ENCODE data around the gene CALML3.

The CALML3 gene

DNA sequence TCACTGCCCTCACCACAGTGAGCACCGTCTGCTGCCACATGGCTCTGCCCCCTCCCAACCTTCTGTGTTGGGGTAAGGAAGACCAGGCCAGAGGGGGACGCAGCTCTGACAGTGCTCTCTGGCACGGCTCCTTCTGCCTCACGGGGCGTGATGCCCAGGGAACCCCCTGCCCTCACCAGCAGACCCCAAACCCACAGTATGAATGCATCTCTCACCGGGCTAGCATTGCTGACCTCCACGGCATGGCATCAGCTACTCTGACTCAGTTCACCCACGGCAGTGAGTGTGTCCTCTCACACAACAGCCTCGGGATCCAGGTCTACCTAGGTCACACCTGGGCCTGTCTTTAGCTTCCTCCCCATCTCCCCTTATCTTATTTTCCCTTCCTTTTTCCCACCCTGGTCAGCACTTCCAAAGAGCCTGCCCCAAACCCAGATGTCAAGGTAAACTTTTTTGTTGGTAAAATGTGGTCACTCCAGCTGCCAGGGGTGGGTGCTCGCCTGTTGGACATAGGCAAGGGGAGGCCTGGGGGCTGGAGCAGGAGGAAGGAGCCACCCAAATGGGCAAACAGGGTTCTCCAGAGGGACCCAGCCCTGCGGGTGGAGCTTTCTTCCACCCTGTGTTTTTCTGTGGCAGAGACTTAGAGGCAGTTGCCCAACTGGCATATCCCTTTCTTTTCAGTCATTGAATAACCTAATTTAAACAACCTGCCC is 4.4 kb downstream of the CALML3 start:
- no peak for FAIRE-seq

DNA sequence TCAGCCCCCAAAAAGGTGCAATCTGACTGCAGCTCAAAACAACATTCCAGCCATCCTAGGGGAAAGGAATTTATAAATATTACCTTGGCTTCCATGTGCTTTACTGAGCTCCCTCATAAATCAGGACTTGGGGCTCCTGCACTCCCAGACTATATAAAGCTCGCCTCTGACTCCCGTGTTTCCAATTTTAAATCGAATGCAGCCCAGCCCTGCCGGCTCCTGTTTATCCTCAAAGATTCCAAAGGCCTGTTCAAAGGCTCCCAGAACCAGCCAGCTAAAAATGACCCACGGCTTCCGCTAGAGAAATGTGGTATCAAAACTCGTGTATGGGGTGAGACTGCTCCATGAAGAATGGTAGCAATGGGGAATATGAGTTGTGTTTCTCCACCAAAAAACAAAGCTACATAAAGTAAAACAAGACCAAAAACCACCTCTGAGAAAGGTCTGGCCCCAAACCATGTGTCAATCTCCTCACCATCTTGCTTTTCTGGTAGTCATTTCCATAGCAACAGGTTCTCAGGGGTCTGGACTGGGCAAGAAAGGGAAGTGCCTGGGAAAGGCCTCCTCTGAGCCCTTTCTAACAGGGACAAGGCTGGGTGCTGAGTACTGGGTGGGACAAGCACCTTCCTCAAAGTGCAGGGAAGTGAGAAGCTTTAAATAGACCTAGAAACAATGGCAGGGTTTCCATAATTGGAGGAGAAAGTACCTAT is 5.1 kb downstream of the CALML3 start:
- FAIRE-seq: no peak

DNA sequence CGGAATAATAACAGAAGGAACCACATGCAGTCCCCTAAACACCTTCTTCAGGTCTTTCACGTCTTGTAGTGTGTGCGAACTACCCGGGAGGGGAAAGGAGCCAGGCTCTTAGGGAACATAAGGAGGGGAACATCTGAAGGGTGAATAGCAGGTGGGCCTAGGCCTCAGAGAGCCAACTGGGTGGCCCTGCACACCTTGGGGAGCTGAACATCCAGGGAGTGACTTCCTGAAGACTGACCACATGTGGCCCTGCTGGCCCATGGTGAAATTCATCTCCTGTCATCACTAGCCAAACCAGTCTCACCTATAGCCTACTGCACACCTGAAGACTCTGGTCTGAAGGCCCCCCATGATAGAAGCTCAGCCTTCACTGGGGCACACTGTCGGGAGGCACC is 5.6 kb downstream of the CALML3 start:
- FAIRE-seq: no peak

DNA sequence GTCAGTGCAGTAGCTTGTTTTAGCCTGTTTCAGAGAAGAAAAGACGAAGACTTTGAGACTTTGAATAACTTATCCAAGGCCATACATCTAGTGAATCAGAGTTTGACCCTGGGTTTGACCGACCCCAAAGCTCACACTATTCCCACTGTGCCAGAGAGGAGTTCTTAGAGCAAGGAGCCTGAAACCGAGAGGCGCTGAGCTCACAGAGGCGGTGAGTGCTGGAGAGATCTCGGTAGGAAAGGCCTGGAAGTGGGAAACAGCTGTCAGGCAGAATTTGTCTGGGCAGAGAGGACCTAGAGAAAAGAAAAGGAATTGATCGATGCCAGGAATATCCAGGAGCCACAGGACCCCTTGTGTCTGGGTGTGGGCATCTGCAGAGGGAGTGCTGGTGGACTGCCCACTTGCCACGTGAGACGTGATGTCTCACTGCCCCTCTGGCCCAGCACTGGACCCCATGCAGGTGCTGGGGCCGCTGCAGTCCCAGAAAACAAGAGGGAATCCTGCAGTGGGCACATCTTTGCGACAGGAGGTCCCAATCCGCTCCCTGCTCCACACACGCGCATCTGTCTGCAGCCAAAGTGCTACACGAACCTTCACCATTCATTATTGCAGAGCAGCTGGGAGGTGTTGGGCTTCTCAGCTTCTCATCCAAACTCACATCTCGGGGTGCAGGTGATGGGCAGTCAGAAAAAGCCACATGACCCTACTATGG is 6.2 kb downstream of the CALML3 start:
- FAIRE-seq: no peak

DNA sequence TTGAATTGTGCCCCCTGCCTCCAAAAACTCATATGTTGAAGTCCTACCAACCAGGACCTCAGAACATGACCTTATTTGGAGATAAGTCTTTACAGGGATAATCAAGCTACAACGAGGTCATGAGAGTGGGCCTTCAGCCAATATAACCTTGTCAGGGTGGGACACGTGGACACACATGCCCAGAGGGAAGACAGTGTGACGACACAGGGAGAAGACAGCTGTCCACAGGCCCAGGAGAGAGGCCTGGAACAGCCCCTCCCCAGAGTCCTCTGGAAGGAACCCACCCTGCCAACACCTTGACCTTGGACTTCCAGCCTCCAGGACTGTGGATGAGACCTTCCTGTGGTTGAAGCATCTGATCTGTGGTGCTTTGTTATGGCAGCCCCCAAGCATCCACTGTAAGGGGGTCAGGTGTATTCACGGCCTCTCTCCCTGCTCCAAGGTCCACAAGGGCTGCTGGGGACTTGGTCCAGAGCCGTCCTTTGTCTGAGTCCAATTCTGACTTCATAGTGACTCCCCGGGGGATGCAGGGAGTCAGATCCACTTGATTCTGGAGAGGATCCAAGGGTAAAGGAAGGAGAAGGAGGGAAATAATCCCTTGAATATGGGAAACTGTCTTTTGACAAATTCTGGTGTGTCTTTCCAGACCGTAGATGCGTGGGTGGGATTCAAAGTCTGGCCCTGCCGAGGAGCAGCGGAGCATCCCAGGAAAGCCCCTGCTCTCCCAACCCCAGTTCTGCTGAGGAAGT is 7.0 kb downstream of the CALML3 start:
- no peak for FAIRE-seq

DNA sequence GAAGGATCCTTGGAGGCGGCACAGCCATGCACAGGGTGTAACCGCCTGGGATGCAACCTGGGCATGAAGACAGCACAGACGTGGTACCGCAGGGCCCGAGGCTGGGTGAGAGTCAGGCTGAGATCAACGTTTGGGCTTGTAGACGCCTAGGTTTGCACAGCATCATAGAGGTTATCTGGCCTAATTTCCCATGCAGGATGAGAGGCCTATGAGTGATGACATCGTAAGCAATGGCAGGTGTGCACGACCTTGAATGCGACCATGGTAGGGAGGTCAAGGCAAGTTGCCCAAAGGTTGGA is 7.5 kb downstream of the CALML3 start:
- no peak for FAIRE-seq

DNA sequence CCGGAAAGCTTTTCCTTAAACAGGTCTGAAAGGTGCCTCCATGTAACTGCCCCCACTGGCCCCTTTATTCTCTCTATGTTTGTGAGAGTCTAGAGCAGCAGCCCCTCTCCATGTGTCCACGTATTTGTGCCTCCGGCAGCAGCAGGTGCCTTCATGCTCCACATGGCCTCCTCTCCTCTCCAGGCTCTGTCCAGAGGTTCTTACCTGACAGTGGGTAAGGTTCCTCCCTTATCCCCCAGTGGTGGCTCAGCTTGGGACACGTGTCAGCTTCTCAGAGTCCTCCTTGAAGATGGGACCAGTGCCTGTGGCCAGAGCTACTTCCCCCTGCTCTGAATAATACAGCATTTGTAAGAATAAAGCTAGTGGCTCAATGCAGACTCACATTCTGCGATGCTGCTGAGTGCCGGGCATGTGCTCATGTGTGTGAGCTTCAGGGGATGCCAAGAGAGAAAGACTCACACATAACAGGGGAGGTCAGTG is 7.9 kb downstream of the CALML3 start:
- FAIRE-seq: no peak

DNA sequence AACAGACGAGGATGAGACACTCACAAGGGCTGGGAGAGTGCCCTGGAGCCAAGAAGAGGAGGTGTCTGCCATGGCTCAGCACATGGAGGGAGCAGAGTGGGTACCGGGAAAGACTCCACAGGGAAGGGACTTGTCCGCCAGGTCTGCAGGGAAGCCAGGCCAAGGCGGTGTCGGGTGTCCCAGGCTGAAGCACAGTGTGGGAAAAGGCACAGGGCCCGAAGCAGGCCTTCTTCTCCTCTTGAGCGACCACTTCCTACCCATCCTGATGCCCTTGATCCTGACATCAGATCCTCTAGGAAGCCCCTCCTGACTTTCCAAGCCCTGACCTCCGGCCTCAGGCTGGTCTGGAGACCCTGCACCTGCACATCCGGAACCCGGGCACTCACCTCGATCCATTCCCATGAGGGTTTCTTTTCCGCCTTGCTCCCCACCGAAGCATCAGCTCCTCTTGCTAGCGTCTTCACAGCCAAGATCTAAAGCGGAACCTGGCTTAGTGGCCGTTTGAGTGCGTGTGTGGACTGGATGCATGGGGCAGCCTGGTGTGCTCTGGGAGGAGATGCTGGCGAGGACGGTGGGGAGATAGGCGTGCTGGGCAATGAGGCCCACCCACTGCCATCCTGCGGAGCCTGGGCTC is 8.5 kb downstream of the CALML3 start:
- no peak for FAIRE-seq

DNA sequence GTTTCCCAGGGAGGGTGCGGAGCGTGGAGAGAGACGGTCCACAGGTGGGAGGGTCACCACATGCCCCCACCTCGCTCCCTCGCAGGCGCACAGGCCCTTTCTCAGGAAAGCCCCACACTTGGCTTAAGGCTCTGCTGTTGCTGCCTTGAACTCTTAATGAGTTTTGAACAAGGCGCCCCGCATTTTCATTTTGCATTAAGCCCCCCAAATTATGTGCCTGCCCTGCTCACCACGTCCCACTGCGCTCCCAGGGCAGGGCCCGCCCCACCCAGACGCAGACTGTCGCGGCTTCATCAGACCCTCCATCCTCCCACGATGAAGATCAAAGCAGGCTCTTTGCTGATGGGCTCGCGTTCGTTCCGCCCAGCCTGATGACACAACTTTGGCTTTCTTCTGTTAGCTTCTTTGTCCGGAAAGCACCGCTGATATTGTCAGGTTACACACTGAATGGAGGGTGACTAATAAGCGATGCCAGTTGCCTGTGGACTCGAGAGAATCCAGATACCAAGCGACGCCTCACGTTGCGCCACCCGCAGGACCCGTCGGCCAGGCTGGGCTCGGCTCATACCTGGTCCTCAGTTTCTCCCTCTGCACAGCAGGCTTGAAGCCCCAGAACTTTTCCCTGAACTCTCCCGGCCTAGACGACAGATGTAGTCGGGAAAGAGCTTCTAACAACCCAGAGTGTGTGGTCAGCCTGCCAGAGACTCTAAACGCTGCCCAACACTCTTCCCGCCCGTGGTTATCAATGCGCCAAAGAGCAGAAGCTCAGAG is 9.5 kb downstream of the CALML3 start:
- no peak for FAIRE-seq

DNA sequence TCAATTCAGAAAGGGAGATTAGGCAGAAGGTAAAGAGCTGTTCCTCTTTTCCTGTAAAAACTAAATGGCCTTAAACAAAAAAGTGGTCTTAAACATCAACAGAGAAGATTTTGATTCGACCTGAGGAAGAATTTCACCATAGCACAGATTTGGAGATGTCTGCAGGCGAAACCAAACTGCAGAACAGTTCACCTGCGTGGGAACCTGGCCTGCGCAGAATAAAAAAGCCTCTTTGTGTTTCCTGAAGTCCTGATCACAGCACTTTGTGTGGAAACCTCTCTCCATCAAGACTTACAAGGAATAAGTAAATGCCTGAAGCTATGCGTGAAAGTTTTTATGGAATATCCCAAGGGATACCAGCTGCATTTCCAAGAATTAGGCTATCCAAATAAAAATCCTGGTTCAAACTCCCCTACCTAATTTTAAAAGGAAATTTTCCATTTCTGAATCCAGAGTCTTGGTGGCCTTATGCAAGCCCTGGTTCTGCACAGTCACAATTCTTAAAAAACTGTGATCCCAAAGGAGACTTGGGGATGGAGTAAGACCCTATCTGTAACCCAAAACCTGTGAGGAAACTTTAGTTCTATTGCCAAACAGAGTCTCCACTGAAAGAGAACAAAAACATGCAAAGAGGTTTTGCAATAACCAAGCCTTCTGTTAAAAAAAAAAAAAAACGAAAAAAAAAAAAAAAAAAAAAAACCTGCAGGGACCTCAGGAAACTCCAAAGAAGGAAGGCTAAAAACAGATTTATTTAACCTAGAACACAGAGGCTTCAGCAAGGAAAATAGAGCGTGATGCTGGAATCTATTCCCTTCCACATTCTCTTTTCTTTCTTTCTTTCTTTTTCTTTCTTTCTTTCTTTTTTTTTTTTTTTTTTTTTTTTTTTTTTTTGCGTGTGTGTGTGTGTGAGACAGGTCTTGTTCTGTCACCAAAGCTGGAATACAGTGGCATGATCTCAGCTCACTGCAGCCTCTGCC is 10.4 kb downstream of the CALML3 start:
- FAIRE-seq: no peak

DNA sequence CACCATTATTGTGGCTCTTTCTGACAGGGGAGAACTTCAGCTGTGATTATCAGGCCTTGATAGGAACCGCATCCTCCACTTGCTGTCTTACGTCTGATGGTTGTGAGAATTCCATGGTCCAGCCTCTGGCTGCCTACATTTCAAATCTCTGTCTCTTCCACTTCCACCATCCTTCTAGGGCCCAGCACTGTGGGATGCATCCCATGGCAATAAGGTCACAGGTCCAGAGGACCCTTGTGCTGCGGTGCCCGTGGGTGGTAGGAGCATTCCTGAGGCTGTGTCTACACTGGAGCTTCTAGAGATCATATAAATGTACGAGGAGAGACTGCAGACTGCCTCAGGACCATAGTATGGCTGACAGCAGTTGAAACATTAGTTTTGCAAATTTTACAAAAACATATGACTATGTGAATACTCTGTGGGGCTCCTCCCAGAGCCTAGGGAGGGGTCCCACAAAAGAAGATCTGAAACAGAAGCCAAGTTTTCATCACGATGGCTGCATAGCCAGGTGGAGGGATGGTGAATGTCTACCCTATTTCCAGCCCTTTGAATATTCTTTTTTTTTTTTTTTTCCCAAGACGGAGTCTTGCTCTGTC is 11.8 kb downstream of the CALML3 start:
- no peak for FAIRE-seq

DNA sequence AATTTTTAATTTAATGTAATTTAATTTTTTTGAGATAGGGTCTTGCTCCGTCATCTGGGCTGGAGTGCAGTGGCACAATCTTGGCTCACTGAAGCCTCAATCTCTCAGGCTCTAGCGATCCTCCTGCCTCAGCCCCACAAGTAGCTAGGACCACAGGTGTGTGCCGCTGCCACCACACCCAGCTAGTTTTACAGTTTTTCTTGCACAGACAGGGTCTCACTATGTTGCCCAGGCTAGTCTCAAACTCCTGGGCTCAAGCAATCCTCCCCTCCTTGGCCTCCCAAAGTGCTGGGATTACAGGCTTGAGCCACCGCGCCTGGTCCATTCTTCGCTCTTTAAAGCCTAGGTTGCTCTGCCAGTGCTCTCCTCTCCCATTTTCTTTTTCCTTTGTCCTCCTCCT is 12.9 kb downstream of the CALML3 start:
- no peak for FAIRE-seq

DNA sequence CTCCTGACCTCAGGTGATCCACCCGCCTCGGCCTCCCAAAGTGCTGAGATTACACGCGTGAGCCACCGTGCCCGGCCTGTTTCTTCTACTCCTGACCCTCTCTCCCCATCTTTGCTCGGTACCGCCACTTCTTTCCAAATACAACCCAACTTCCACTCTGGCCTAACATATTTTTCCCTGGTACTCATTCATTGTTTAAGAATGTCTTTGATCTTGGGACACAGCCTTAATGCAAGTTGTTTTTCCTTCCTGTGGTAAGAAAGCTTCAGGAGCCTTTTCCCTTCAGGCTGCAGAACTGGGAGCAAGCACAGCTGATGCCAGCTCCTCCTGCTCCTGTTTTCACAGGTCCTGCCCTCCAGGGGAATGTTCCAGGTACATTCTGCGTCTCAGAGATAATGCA is 13.7 kb downstream of the CALML3 start:
- no peak for FAIRE-seq

DNA sequence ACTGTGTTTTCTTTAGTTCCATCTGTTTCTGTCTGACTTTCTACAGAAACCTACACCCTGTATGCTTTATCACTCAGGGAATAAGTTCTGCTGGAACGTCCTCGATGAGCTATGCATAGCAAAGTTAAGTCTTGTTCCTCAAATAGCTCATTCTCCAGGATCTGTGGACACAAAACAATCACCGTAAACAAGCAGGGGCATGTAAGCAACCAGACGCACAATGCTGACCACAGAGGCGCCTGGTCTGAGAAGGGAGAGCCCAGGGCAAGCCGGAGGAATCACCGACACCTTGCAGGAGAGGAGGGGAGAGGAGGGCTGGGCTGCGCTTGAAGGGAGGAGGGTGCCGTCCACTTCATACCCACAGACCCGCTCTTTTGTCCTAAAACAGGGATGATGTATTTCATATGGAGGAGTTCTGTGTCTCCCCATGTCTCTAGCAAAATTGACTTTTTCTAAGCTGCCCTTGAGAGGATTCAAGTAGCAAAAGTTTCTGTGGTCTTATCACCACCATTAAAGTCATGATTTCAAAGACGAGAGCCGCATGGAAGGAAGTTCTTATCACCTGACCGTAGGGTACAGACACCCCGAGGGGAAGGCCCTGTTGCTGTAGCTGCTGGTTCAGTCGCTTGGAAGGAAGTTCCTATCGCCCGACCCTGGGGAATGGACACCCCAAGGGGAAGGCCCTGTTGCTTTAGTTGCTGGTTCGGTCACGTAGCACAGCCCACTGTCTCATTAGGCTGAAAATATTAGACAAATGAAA is 14.3 kb downstream of the CALML3 start:
- FAIRE-seq: no peak

DNA sequence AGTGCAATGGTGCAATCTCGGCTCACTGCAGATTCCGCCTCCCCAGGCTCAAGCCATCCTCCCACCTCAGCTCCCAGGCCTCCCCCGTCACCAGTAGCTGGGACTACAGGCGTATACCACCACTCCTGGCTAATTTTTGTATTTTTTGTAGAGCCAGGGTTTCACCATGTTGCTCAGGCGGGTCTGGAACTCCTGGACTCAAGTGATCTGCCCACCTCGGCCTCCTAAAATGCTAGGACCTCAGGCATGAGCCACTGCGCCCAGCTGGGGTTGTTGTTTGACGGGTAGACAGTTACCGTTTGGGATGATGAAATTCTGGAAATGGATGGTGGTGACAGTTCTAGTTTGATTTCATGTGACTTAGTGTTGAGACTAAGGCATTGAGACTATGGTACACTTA is 15.3 kb downstream of the CALML3 start:
- no peak for FAIRE-seq

DNA sequence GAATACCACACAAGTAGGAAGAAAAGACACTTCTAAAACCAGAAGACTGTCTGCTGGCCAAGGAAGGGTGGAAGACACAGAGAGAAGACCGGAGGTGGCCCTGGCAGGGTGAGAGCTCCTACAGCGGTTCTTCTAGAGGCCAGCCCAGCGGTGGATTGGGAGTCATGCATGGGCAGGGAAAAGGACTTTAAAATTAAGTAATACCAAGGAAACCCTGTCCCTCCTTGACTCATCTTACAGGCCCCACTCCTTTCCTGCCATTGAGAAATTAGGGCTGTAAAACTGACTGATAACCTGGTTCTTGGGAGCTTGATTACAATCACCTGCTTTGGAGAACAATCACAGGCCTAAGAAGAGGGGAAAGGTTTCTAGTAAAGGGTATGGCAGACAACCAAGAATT is 16.1 kb downstream of the CALML3 start:
- FAIRE-seq: no peak

DNA sequence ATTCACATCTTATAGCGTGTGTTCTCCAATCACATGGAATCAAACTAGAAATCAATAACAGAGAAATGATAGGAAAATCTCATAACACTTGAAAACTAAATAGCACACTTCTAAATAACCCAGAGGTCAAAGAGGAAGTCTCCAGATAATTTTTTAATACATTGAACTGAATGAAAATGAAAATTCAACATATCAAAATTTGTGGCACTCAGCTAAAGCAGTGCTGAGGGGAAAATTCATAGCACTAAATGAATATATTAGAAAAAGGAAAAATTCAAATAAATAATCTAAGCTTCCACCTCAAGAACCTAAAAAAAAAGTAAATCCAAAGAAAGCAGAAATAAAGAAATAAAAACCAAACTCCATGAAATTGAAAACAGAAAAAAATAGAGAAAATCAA is 17.3 kb downstream of the CALML3 start:
- FAIRE-seq: no peak

DNA sequence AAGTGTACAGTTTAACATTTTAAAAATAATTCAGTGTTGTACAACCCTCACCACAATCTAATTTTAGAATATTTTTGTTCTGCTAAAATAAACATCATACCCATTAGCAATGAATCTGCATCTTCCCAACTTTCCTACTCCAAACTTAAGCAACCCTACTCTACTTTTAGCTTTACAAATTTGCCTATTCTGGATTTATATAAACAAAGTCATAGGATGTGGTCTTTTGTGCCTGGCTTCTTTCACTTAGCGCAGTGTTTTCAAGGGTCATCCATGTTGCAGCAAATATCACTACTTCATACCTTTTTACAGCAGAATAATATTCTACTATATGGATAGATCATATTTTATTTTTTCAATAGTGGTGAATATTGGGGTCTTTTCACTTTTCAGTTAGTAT is 18.9 kb downstream of the CALML3 start:
- no peak for FAIRE-seq

DNA sequence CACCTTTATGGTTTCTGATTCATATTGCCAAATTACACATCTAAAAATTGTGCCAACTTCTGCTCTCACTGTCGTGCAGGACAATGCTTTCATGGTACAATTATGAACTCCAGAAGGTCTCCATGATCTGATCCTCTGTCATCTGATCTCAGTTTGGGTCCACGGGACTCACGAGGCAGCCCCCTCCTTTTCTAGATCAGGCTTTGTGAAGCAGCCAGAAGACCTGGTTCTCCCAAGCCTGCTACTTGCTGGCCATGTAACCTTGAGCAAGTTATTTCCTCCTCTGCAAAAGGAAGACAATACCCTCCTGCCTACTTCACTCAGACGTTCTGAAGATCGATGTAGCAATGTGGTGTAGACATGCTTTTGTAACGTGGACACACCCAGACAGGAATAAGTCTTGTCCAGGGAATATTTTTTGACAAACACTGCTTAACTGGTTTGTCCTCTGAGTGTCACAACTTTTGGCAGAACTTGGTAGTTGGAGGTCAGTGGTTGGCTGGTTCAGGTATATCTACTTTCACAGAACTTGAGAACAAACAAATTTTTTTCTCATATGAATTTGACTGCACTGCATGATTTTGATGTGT is 19.6 kb downstream of the CALML3 start:
- FAIRE-seq: no peak

All from TTC549 (cell line).